HUES6 (cell line): ENCODE data around the gene CEP83.
"Not testable (repeated sequence)": the region's sequence is repeated elsewhere in the genome, so short reads cannot be mapped to it uniquely, and the experiment has no call there.

ENCODE experiments used
- H3K27ac ChIP-seq: 2 replicates; pipeline ENCODE4 v1.7.0; 2013; ENCODE audit warnings: low read depth, mild to moderate bottlenecking, low read length, inconsistent platforms
- H3K27me3 ChIP-seq: 2 replicates; pipeline ENCODE4 v1.6.1; 2013; ENCODE audit warnings: low read length; ENCODE audit not compliant: control insufficient read depth, insufficient read depth
- H3K36me3 ChIP-seq: 2 replicates; pipeline ENCODE4 v1.6.1; 2013; ENCODE audit warnings: low read length; ENCODE audit not compliant: control insufficient read depth, insufficient read depth
- H3K4me1 ChIP-seq: 2 replicates; pipeline ENCODE4 v1.6.1; 2013; ENCODE audit warnings: low read length; ENCODE audit not compliant: control insufficient read depth, insufficient read depth
- H3K4me3 ChIP-seq: 2 replicates; pipeline ENCODE4 v1.5.1; 2013; ENCODE audit warnings: low read depth, low read length
- H3K9ac ChIP-seq: one replicate; pipeline ENCODE4 v1.6.1; 2013; ENCODE audit warnings: mild to moderate bottlenecking, low read length
- H3K9me3 ChIP-seq: 2 replicates; pipeline ENCODE4 v1.6.1; 2013; ENCODE audit warnings: low read depth, low read length; ENCODE audit not compliant: control insufficient read depth, insufficient read depth

The CEP83 gene

DNA sequence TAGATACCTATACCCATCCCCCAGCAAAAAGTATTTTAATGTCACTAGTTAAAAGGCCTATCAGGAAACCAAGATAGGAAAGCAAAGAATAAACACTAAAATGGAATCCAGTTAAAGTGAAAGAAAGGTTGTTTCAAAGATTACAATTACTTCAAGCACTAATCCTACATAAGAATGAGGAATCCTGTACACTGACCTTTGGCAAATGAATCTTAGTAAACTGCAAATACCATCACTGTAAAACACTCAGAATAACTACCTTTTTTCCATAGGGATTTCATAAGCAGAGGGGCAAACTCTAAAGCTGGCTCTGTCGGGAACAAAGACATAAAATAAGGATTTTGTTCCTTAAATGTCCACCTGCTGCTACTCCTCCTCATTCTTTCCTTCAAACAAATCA is 25.9 kb downstream of the CEP83 start:
- no peak overlapping the region for H3K9ac ChIP-seq
- no peaks in the 10 kb centered on the region for H3K36me3 ChIP-seq
- no peaks in the 10 kb centered on the region for H3K27me3 ChIP-seq
- H3K4me1 ChIP-seq, result peaks cover 19% of the 10 kb centered on the region; the same call in 1 of the 2 replicates
- H3K27ac ChIP-seq, result no peak overlapping the region
- H3K4me3 ChIP-seq, result no peak overlapping the region
- H3K9me3 ChIP-seq, result peaks cover 14% of the 10 kb centered on the region; the same call in 1 of the 2 replicates

GRCh38 chr12:94430304-94430703 is 29.4 kb downstream of the CEP83 start:
- H3K9me3 ChIP-seq, result peaks cover 19% of the 10 kb centered on the region
- H3K27me3 ChIP-seq, result no peaks in the 10 kb centered on the region
- H3K36me3 ChIP-seq, result peaks cover under 1% of the 10 kb centered on the region; the same call in 1 of the 2 replicates
- H3K4me3 ChIP-seq, result no peak overlapping the region
- no peak overlapping the region for H3K27ac ChIP-seq
- H3K4me1 ChIP-seq, result peaks cover 39% of the 10 kb centered on the region
- H3K9ac ChIP-seq, result no peak overlapping the region

GRCh38 chr12:94429633-94430032 is 30.0 kb downstream of the CEP83 start:
- H3K9me3 ChIP-seq, result peaks cover 24% of the 10 kb centered on the region
- no peak overlapping the region for H3K4me3 ChIP-seq
- peaks cover 39% of the 10 kb centered on the region for H3K4me1 ChIP-seq

GRCh38 chr12:94429191-94429590 is 30.5 kb downstream of the CEP83 start:
- H3K27ac ChIP-seq, result no peak overlapping the region
- peaks cover 8% of the 10 kb centered on the region for H3K36me3 ChIP-seq
- no peaks in the 10 kb centered on the region for H3K27me3 ChIP-seq
- H3K4me3 ChIP-seq, result no peak overlapping the region
- H3K9me3 ChIP-seq, result peaks cover 28% of the 10 kb centered on the region
- no peak overlapping the region for H3K9ac ChIP-seq
- H3K4me1 ChIP-seq, result peaks cover 39% of the 10 kb centered on the region

More at GRCh38 chr12:94429633-94430032, 30.0 kb downstream of the CEP83 start:
- Histone ChIP-seq H3K27ac (no peak overlapping the region), H3K9ac (no peak overlapping the region), H3K27me3 (no peaks in the 10 kb centered on the region), H3K36me3 (peaks cover 4% of the 10 kb centered on the region; the same call in 1 of the 2 replicates)

DNA sequence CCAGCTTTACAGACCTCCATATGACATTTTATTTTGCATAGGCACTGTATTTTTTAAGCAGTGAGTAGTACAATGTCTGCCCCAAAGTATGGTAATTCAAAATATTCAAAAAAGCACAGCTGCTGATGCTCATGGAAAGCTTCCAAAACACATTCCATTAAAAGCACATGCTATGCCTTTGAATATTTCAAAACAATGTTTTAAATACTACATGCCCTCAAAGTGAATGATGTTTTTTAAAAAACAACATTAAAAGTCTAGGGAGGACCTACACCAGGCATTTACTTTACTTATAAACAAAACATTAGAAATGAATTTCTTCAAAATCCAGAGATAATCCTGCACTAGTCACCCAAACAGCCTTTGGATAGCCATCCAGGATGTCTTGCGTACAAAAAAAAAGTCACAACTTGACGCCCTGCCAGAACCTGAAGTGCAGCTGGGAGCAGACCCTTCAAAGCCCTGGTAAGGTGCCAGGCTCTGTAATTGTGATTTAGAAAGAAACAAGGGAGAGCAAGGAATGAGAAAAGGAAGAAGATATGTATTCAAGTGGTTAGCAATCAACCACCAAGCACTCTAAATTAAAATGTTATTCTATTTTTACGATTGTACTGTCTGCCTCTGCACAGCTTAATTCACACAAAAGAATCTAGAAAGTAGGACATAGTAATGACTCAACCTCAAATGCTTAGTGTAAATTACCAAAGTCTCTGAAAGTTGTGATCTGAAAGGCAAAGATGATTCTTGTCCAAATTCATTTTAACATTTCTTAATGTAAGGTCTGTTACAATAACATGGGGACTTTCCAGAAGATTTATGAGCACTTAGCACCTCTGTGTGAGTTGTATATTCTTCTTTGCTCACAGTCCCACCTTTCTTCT is 31.9 kb downstream of the CEP83 start:
- Histone ChIP-seq H3K4me1 (peaks cover 39% of the 10 kb centered on the region), H3K27me3 (no peaks in the 10 kb centered on the region), H3K4me3 (no peak overlapping the region), H3K9me3 (peaks cover 43% of the 10 kb centered on the region), H3K9ac (no peak overlapping the region), H3K36me3 (peaks cover 15% of the 10 kb centered on the region), H3K27ac (peak overlapping the region; percentile 58)

DNA sequence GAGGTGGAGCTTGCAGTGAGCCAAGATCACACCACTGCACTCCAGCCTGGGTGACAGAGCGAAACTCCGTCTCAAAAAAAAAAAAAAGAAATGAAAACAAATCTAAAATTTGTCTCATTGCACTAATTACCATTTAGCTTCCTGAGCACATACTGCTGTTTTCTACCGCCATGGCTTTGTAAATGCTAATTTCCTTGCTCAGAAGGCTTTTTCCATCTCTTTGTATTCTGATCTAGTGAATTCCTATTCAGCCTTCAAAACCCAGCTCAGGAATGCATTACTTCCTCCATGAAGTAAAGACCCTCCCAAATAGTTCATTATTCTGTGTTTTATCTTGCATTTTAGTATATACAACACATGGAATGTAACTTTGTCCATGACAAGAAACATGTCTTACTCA is 33.6 kb downstream of the CEP83 start:
- no peak overlapping the region for H3K9ac ChIP-seq
- peak overlapping the region; percentile 93 for H3K27ac ChIP-seq
- peaks cover 59% of the 10 kb centered on the region for H3K9me3 ChIP-seq
- H3K27me3 ChIP-seq, result no peaks in the 10 kb centered on the region
- H3K4me3 ChIP-seq, result peak overlapping the region; percentile 33
- peaks cover 21% of the 10 kb centered on the region for H3K36me3 ChIP-seq
- peaks cover 39% of the 10 kb centered on the region for H3K4me1 ChIP-seq

DNA sequence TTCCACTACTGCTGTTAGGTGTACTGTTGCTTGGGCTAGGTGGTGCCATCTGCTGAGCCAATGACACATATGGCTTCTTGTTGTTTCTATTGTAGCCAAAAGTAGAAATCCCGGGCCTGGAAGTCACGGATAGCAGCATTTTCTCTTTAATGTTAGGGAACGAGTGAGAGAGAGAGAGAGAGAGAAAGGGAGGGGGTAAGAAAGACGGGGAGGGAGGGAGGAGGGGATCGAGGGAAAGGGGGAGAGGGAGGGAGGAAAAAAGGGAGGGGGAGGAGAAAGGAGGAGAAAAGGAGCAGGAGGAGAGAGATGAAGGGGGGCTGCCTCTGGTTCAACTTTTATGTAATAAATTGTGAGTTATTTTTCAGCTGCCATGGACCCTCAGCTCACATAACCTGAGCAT is 34.8 kb downstream of the CEP83 start:
- H3K9me3 ChIP-seq, result peaks cover 56% of the 10 kb centered on the region
- H3K27ac ChIP-seq, H3K27me3 ChIP-seq, H3K9ac ChIP-seq: not testable (repeated sequence)
- peak overlapping the region; percentile 27; the same call in 1 of the 2 replicates for H3K4me3 ChIP-seq
- H3K4me1 ChIP-seq, result peaks cover 38% of the 10 kb centered on the region
- H3K36me3 ChIP-seq, result peaks cover 21% of the 10 kb centered on the region

GRCh38 chr12:94421868-94422740 is 37.6 kb downstream of the CEP83 start:
- Histone ChIP-seq H3K9me3 (peaks cover 56% of the 10 kb centered on the region), H3K9ac (no peak overlapping the region), H3K27ac (no peak overlapping the region), H3K27me3 (no peaks in the 10 kb centered on the region), H3K36me3 (peaks cover 21% of the 10 kb centered on the region), H3K4me1 (peaks cover 12% of the 10 kb centered on the region), H3K4me3 (no peak overlapping the region)

GRCh38 chr12:94418517-94418916 is 41.1 kb downstream of the CEP83 start:
- Histone ChIP-seq H3K4me1 (no peaks in the 10 kb centered on the region; the same call in 1 of the 2 replicates), H3K9me3 (peaks cover 32% of the 10 kb centered on the region), H3K9ac (no peak overlapping the region), H3K27me3 (no peaks in the 10 kb centered on the region), H3K27ac (no peak overlapping the region), H3K4me3 (no peak overlapping the region), H3K36me3 (peaks cover 6% of the 10 kb centered on the region; the same call in 1 of the 2 replicates)

GRCh38 chr12:94416613-94417012 is 43.1 kb downstream of the CEP83 start:
- no peaks in the 10 kb centered on the region; the same call in 1 of the 2 replicates for H3K4me1 ChIP-seq
- no peaks in the 10 kb centered on the region for H3K27me3 ChIP-seq
- no peak overlapping the region for H3K9ac ChIP-seq
- no peak overlapping the region for H3K4me3 ChIP-seq
- H3K9me3 ChIP-seq, result peaks cover 13% of the 10 kb centered on the region
- no peak overlapping the region for H3K27ac ChIP-seq
- peaks cover 2% of the 10 kb centered on the region; the same call in 1 of the 2 replicates for H3K36me3 ChIP-seq
